ENCODE data around the gene KLRF2. TPM values are rescaled to one million over a fixed set of nuclear protein-coding genes. Genes with fewer than 3 reads are reported as not detected.
"Not testable (repeated sequence)": the region's sequence is repeated elsewhere in the genome, so short reads cannot be mapped to it uniquely, and the experiment has no call there.

KLRF2 gene
- total RNA-seq, 1 experiment from 2014 or later, result not detected

DNA sequence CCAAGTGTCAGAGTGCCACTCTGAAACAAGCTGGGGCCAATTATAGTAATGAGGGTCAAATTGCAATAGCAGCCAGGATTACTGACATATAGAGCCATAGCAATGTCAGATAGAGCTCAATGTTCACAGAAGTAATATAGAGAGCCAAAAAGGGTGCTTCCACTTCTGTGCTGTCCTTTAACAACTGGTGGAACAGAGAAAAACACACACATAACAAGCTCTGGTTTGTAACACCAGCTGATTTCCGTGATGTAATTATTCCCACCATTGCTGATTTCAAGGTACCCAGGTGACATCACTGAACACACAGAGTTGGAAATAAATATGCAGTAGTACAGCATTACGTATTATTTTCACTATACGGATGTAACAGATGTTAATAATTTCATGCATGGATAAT lies 9.1 kb upstream of the KLRF2 start:
- Histone ChIP-seq H3K4me3 (no peak overlapping the region), H2AFZ (no peak overlapping the region), H3K9me2 (ENCODE audit: insufficient read depth) (no peaks in the 10 kb centered on the region), H4K20me1 (ENCODE audit: insufficient read depth) (no peaks in the 10 kb centered on the region), H3K79me2 (ENCODE audit: low read depth) (no peaks in the 10 kb centered on the region), H3K36me3 (ENCODE audit: low read depth) (no peaks in the 10 kb centered on the region), H3F3A (ENCODE audit: insufficient read depth, low read depth) (peaks cover 9% of the 10 kb centered on the region; the same call in 1 of the 2 replicates), H3K27ac (no peak overlapping the region), H3K27me3 (ENCODE audit: insufficient read depth, low read depth) (no peaks in the 10 kb centered on the region), H3K4me2 (no peak overlapping the region), H3K4me1 (replicated peaks; ENCODE audit: insufficient read depth) (peaks cover 17% of the 10 kb centered on the region), H3K9me3 (ENCODE audit: insufficient read depth, low read depth) (no peaks in the 10 kb centered on the region)
- POLR2A ChIA-PET (ENCODE audit: unreplicated experiment), result no interaction called here
- no peak for DNase-seq
- CTCF ChIA-PET, result interaction anchor here (1.0 kb wide), 1 partner anchor 138 kb away, joined by 4 read pairs; no protein-coding TSS in a partner anchor
- TF ChIP-seq EZH2 (IDR thresholded peaks at IDR 0.05; ENCODE audit: low read depth), result no peak
- TF ChIP-seq, protein P1, sequence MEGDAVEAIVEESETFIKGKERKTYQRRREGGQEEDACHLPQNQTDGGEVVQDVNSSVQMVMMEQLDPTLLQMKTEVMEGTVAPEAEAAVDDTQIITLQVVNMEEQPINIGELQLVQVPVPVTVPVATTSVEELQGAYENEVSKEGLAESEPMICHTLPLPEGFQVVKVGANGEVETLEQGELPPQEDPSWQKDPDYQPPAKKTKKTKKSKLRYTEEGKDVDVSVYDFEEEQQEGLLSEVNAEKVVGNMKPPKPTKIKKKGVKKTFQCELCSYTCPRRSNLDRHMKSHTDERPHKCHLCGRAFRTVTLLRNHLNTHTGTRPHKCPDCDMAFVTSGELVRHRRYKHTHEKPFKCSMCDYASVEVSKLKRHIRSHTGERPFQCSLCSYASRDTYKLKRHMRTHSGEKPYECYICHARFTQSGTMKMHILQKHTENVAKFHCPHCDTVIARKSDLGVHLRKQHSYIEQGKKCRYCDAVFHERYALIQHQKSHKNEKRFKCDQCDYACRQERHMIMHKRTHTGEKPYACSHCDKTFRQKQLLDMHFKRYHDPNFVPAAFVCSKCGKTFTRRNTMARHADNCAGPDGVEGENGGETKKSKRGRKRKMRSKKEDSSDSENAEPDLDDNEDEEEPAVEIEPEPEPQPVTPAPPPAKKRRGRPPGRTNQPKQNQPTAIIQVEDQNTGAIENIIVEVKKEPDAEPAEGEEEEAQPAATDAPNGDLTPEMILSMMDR (conservative IDR thresholded peaks at IDR 0.05), result no peak
- intact Hi-C loops (cut with micrococcal nuclease; ENCODE audit: unreplicated experiment), result no loop called here
- BruUV-seq (replicated peaks), result no TSS peak

- no peak overlapping the region for H3K4me3 ChIP-seq
Measured at GRCh38 chr12:9872742-9873141, 8.5 kb upstream of the KLRF2 start.

GRCh38 chr12:9876120-9876519 lies 5.2 kb upstream of the KLRF2 start:
- POLR2A ChIA-PET (ENCODE audit: unreplicated experiment), result interaction anchor here (0.6 kb wide), 1 partner anchor 243 kb away, joined by 3 read pairs; no protein-coding TSS in a partner anchor
- H2AFZ ChIP-seq; H3K27ac ChIP-seq; H3K27me3 ChIP-seq (ENCODE audit: insufficient read depth, low read depth); H3K9me3 ChIP-seq (ENCODE audit: insufficient read depth, low read depth); H3K79me2 ChIP-seq (ENCODE audit: low read depth); H3K4me2 ChIP-seq; CTCF ChIA-PET; H3K4me1 ChIP-seq (replicated peaks; ENCODE audit: insufficient read depth); H3K9me2 ChIP-seq (ENCODE audit: insufficient read depth); H3K36me3 ChIP-seq (ENCODE audit: low read depth); BruUV-seq (replicated peaks); intact Hi-C loops (cut with micrococcal nuclease; ENCODE audit: unreplicated experiment); H4K20me1 ChIP-seq (ENCODE audit: insufficient read depth); H3K4me3 ChIP-seq; DNase-seq; H3F3A ChIP-seq (ENCODE audit: insufficient read depth, low read depth): not testable (repeated sequence)

More at GRCh38 chr12:9872742-9873141, 8.5 kb upstream of the KLRF2 start:
- Histone ChIP-seq H3F3A (ENCODE audit: insufficient read depth, low read depth) (peaks cover 9% of the 10 kb centered on the region; the same call in 1 of the 2 replicates), H2AFZ (no peak overlapping the region), H4K20me1 (ENCODE audit: insufficient read depth) (no peaks in the 10 kb centered on the region), H3K79me2 (ENCODE audit: low read depth) (no peaks in the 10 kb centered on the region), H3K4me2 (no peak overlapping the region), H3K4me1 (replicated peaks; ENCODE audit: insufficient read depth) (peaks cover 17% of the 10 kb centered on the region), H3K27me3 (ENCODE audit: insufficient read depth, low read depth) (no peaks in the 10 kb centered on the region), H3K9me2 (ENCODE audit: insufficient read depth) (no peaks in the 10 kb centered on the region), H3K9me3 (ENCODE audit: insufficient read depth, low read depth) (no peaks in the 10 kb centered on the region), H3K36me3 (ENCODE audit: low read depth) (no peaks in the 10 kb centered on the region), H3K27ac (no peak overlapping the region)
- no peak for TF ChIP-seq EZH2 (IDR thresholded peaks at IDR 0.05; ENCODE audit: low read depth)
- TF ChIP-seq, protein P1 (conservative IDR thresholded peaks at IDR 0.05), result no peak
- no peak for DNase-seq
- ChIA-PET CTCF (interaction anchor here (1.0 kb wide), 1 partner anchor 137 kb away, joined by 4 read pairs; no protein-coding TSS in a partner anchor), POLR2A (ENCODE audit: unreplicated experiment) (interaction anchor here (0.5 kb wide), 1 partner anchor 325 kb away, joined by 3 read pairs; no protein-coding TSS in a partner anchor)
- intact Hi-C loops (cut with micrococcal nuclease; ENCODE audit: unreplicated experiment), result no loop called here
- BruUV-seq (replicated peaks), result no TSS peak

- no peak for DNase-seq
- Histone ChIP-seq H4K20me1 (ENCODE audit: insufficient read depth) (no peaks in the 10 kb centered on the region), H3K27ac (no peak overlapping the region), H3K36me3 (ENCODE audit: low read depth) (no peaks in the 10 kb centered on the region), H3F3A (ENCODE audit: insufficient read depth, low read depth) (no peaks in the 10 kb centered on the region; the same call in 1 of the 2 replicates), H2AFZ (no peak overlapping the region), H3K27me3 (ENCODE audit: insufficient read depth, low read depth) (no peaks in the 10 kb centered on the region), H3K79me2 (ENCODE audit: low read depth) (no peaks in the 10 kb centered on the region), H3K4me3 (no peak overlapping the region), H3K4me1 (replicated peaks; ENCODE audit: insufficient read depth) (no peaks in the 10 kb centered on the region), H3K9me2 (ENCODE audit: insufficient read depth) (no peaks in the 10 kb centered on the region), H3K9me3 (ENCODE audit: insufficient read depth, low read depth) (no peaks in the 10 kb centered on the region), H3K4me2 (no peak overlapping the region)
- TF ChIP-seq, protein P1 (conservative IDR thresholded peaks at IDR 0.05), result no peak
- no peak for TF ChIP-seq EZH2 (IDR thresholded peaks at IDR 0.05; ENCODE audit: low read depth)
- POLR2A ChIA-PET (ENCODE audit: unreplicated experiment), result no interaction called here
- no TSS peak for BruUV-seq (replicated peaks)
- intact Hi-C loops (cut with micrococcal nuclease; ENCODE audit: unreplicated experiment), result no loop called here
- CTCF ChIA-PET, result no interaction called here
Measured at GRCh38 chr12:9880532-9881078, 684 bp upstream of the KLRF2 start.
